ENCODE data around the gene C1orf210.

- TF ChIP-seq, protein P1, sequence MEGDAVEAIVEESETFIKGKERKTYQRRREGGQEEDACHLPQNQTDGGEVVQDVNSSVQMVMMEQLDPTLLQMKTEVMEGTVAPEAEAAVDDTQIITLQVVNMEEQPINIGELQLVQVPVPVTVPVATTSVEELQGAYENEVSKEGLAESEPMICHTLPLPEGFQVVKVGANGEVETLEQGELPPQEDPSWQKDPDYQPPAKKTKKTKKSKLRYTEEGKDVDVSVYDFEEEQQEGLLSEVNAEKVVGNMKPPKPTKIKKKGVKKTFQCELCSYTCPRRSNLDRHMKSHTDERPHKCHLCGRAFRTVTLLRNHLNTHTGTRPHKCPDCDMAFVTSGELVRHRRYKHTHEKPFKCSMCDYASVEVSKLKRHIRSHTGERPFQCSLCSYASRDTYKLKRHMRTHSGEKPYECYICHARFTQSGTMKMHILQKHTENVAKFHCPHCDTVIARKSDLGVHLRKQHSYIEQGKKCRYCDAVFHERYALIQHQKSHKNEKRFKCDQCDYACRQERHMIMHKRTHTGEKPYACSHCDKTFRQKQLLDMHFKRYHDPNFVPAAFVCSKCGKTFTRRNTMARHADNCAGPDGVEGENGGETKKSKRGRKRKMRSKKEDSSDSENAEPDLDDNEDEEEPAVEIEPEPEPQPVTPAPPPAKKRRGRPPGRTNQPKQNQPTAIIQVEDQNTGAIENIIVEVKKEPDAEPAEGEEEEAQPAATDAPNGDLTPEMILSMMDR (IDR thresholded peaks at IDR 0.05): no peak
- no peak for TF ChIP-seq POLR2A (IDR thresholded peaks at IDR 0.05)
- no peak for TF ChIP-seq POLR2AphosphoS5 (IDR thresholded peaks at IDR 0.05; ENCODE audit: insufficient read depth in 1 of 2, low read depth in 1 of 2)
Measured at GRCh38 chr1:43266881-43267280, 18.5 kb downstream of the C1orf210 start.
